Retinal pigment epithelial cell (primary cell): Measurements from ENCODE around the gene DHODH.
"Not testable (repeated sequence)": the region's sequence is repeated elsewhere in the genome, so short reads cannot be mapped to it uniquely, and the experiment has no call there.

Experiments used
- DNase-seq: peaks from one replicate; pipeline ENCODE4 v3.0.0-alpha.2; 2010; ENCODE audit warnings: low read depth
- H3K4me3 ChIP-seq: 2 replicates; pipeline ENCODE4 v1.5.1; 2011; ENCODE audit warnings: mild to moderate bottlenecking, low read length, control low read depth, moderate library complexity
- TF ChIP-seq, protein P1 (sequence below): conservative IDR thresholded peaks from 2 replicates; pipeline ENCODE4 v1.5.1; 2011; ENCODE audit warnings: low read depth, low read length, control low read depth, inconsistent platforms

Gene DHODH

DNA sequence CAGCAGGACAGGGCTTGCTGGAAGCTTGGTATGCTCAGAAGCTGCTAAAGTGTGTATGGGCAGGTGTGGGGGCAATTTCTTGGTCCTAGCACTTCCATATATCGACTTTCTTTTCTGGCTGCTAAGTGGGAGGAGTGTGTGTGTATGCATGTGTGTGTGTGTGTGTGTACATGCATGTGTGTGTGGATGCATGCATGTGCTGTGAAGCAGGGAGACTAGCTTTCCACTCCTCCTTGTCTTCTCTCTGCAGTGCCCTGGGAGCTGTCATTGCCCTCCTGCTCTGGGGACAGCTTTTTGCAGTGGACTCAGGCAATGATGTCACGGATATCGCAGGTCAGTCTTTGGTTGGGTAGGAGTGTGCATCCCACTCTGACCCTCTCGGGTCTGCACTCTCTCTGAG, 47.4 kb downstream of the DHODH start:
- no peak overlapping the region for H3K4me3 ChIP-seq
- TF ChIP-seq, protein P1, sequence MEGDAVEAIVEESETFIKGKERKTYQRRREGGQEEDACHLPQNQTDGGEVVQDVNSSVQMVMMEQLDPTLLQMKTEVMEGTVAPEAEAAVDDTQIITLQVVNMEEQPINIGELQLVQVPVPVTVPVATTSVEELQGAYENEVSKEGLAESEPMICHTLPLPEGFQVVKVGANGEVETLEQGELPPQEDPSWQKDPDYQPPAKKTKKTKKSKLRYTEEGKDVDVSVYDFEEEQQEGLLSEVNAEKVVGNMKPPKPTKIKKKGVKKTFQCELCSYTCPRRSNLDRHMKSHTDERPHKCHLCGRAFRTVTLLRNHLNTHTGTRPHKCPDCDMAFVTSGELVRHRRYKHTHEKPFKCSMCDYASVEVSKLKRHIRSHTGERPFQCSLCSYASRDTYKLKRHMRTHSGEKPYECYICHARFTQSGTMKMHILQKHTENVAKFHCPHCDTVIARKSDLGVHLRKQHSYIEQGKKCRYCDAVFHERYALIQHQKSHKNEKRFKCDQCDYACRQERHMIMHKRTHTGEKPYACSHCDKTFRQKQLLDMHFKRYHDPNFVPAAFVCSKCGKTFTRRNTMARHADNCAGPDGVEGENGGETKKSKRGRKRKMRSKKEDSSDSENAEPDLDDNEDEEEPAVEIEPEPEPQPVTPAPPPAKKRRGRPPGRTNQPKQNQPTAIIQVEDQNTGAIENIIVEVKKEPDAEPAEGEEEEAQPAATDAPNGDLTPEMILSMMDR: no peak
- DNase-seq: no peak

DNA sequence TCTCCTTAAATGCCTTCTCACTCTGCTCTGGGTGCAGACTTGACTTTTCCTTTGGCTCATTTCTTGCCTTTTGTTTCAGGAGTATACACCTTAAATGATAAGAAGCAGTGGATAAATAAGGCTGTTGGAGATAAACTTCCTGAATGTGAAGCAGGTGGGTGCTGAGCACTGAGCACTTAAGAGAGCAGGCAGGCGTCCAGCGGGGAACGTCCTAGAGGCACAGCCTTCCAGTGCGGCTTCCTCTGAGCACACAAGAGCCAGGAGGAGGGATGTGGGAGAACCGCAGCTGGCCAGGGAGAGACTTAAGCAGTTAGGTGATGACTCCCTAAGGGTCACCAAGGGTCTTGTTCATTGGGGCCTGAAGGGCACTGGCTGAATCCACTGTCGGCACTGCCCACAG, 48.8 kb downstream of the DHODH start:
- H3K4me3 ChIP-seq, DNase-seq: not testable (repeated sequence)

DNA sequence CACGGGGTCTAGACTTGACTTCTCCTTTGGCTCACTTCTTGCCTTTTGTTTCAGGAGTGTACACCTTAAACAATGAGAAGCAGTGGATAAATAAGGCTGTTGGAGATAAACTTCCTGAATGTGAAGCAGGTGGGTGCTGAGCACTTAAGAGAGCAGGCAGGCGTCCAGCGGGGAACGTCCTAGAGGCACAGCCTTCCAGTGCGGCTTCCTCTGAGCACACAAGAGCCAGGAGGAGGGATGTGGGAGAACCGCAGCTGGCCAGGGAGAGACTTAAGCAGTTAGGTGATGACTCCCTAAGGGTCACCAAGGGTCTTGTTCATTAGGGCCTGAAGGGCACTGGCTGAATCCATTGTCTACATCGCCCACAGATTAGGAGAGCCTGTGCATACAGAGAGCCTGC, 50.5 kb downstream of the DHODH start:
- H3K4me3 ChIP-seq, DNase-seq: not testable (repeated sequence)

- DNase-seq: no peak
- TF ChIP-seq, protein P1: no peak
- no peak overlapping the region for H3K4me3 ChIP-seq
Observed at GRCh38 chr16:72060405-72060804, 51.9 kb downstream of the DHODH start.

GRCh38 chr16:72061564-72061963, 53.0 kb downstream of the DHODH start:
- TF ChIP-seq, protein P1: no peak
- H3K4me3 ChIP-seq: no peak overlapping the region
- DNase-seq: no peak

GRCh38 chr16:72064361-72064894, 55.9 kb downstream of the DHODH start:
- no peak for DNase-seq
- TF ChIP-seq, protein P1: no peak
- no peak overlapping the region for H3K4me3 ChIP-seq

- TF ChIP-seq, protein P1: peak; percentile 67
- H3K4me3 ChIP-seq: no peak overlapping the region
- peak; percentile 8 for DNase-seq
Observed at GRCh38 chr16:72066747-72067146, 58.2 kb downstream of the DHODH start.

DNA sequence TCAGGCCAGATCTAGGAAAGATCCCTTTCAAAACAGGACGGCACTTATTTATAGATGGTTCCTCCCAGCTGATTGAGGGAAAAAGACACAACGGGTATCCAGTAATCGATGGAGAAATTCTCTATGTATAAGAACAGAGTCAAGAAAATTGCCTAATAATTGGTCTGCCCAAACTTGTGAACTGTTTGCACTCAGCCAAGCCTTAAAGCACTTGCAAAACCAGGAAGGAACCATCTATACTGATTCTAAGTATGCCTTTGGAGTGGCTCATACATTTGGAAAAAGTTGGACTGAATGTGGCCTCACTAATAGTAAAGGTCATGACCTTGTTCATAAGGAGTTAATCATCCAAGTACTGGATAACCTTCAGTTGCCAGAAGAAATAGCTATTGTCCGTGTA, 60.4 kb downstream of the DHODH start:
- TF ChIP-seq, protein P1: no peak
- no peak for DNase-seq
- no peak overlapping the region for H3K4me3 ChIP-seq
